ENCODE measurements around the gene PRDM10.

Gene PRDM10

GRCh38 chr11:129995163-129995562, 7.5 kb downstream of the PRDM10 start:
- Histone ChIP-seq H3K4me1 (ENCODE audit: control insufficient read depth, insufficient read depth, low read length) (peaks cover under 1% of the 10 kb centered on the region), H3K9me3 (ENCODE audit: control insufficient read depth, low read length) (no peaks in the 10 kb centered on the region), H3K36me3 (ENCODE audit: control insufficient read depth, insufficient read depth, low read length, severe bottlenecking) (no peaks in the 10 kb centered on the region), H3K27me3 (replicated peaks; ENCODE audit: control insufficient read depth, insufficient read depth, low read length) (no peaks in the 10 kb centered on the region), H3K9ac (ENCODE audit: low read length) (no peak overlapping the region), H3K4me3 (ENCODE audit: low read length) (no peak overlapping the region)
- DNase-seq (ENCODE audit: low read depth): no peak

- H3K27me3 ChIP-seq (replicated peaks; ENCODE audit: control insufficient read depth, insufficient read depth, low read length): no peaks in the 10 kb centered on the region
Measured at GRCh38 chr11:129992161-129992944, 10.3 kb downstream of the PRDM10 start.

GRCh38 chr11:129989149-129989813, 13.4 kb downstream of the PRDM10 start:
- H3K4me3 ChIP-seq (ENCODE audit: low read length): no peak overlapping the region
- no peaks in the 10 kb centered on the region for H3K27me3 ChIP-seq (replicated peaks; ENCODE audit: control insufficient read depth, insufficient read depth, low read length)
- no peak overlapping the region for H3K9ac ChIP-seq (ENCODE audit: low read length)
- H3K36me3 ChIP-seq (ENCODE audit: control insufficient read depth, insufficient read depth, low read length, severe bottlenecking): no peaks in the 10 kb centered on the region
- H3K4me1 ChIP-seq (ENCODE audit: control insufficient read depth, insufficient read depth, low read length): no peaks in the 10 kb centered on the region
- no peak for DNase-seq (ENCODE audit: low read depth)
- H3K9me3 ChIP-seq (ENCODE audit: control insufficient read depth, low read length): no peaks in the 10 kb centered on the region

More at GRCh38 chr11:129992161-129992944, 10.3 kb downstream of the PRDM10 start:
- Histone ChIP-seq H3K36me3 (ENCODE audit: control insufficient read depth, insufficient read depth, low read length, severe bottlenecking) (no peaks in the 10 kb centered on the region), H3K9ac (ENCODE audit: low read length) (no peak overlapping the region), H3K9me3 (ENCODE audit: control insufficient read depth, low read length) (no peaks in the 10 kb centered on the region), H3K4me1 (ENCODE audit: control insufficient read depth, insufficient read depth, low read length) (no peaks in the 10 kb centered on the region), H3K4me3 (ENCODE audit: low read length) (no peak overlapping the region)
- DNase-seq (ENCODE audit: low read depth): no peak

GRCh38 chr11:129987950-129988349, 14.7 kb downstream of the PRDM10 start:
- no peaks in the 10 kb centered on the region for H3K9me3 ChIP-seq (ENCODE audit: control insufficient read depth, low read length)
- H3K36me3 ChIP-seq (ENCODE audit: control insufficient read depth, insufficient read depth, low read length, severe bottlenecking): no peaks in the 10 kb centered on the region
- no peak overlapping the region for H3K9ac ChIP-seq (ENCODE audit: low read length)
- no peak for DNase-seq (ENCODE audit: low read depth)
- H3K27me3 ChIP-seq (replicated peaks; ENCODE audit: control insufficient read depth, insufficient read depth, low read length): no peaks in the 10 kb centered on the region
- H3K4me1 ChIP-seq (ENCODE audit: control insufficient read depth, insufficient read depth, low read length): no peaks in the 10 kb centered on the region
- H3K4me3 ChIP-seq (ENCODE audit: low read length): no peak overlapping the region

- Histone ChIP-seq H3K4me1 (ENCODE audit: control insufficient read depth, insufficient read depth, low read length) (no peaks in the 10 kb centered on the region), H3K4me3 (ENCODE audit: low read length) (no peak overlapping the region), H3K27me3 (replicated peaks; ENCODE audit: control insufficient read depth, insufficient read depth, low read length) (no peaks in the 10 kb centered on the region), H3K9me3 (ENCODE audit: control insufficient read depth, low read length) (no peaks in the 10 kb centered on the region), H3K36me3 (ENCODE audit: control insufficient read depth, insufficient read depth, low read length, severe bottlenecking) (no peaks in the 10 kb centered on the region), H3K9ac (ENCODE audit: low read length) (no peak overlapping the region)
- no peak for DNase-seq (ENCODE audit: low read depth)
Measured at GRCh38 chr11:129985823-129986222, 16.8 kb downstream of the PRDM10 start.

GRCh38 chr11:129980086-129980485, 22.5 kb downstream of the PRDM10 start:
- no peaks in the 10 kb centered on the region for H3K27me3 ChIP-seq (replicated peaks; ENCODE audit: control insufficient read depth, insufficient read depth, low read length)
- no peak for DNase-seq (ENCODE audit: low read depth)
- H3K9ac ChIP-seq (ENCODE audit: low read length): no peak overlapping the region
- no peaks in the 10 kb centered on the region for H3K4me1 ChIP-seq (ENCODE audit: control insufficient read depth, insufficient read depth, low read length)
- no peak overlapping the region for H3K4me3 ChIP-seq (ENCODE audit: low read length)
- H3K36me3 ChIP-seq (ENCODE audit: control insufficient read depth, insufficient read depth, low read length, severe bottlenecking): no peaks in the 10 kb centered on the region
- H3K9me3 ChIP-seq (ENCODE audit: control insufficient read depth, low read length): no peaks in the 10 kb centered on the region

- DNase-seq (ENCODE audit: low read depth): no peak
- no peaks in the 10 kb centered on the region for H3K27me3 ChIP-seq (replicated peaks; ENCODE audit: control insufficient read depth, insufficient read depth, low read length)
- no peak overlapping the region for H3K9ac ChIP-seq (ENCODE audit: low read length)
- peaks cover 4% of the 10 kb centered on the region for H3K4me1 ChIP-seq (ENCODE audit: control insufficient read depth, insufficient read depth, low read length)
- H3K4me3 ChIP-seq (ENCODE audit: low read length): no peak overlapping the region
- H3K9me3 ChIP-seq (ENCODE audit: control insufficient read depth, low read length): no peaks in the 10 kb centered on the region
- no peaks in the 10 kb centered on the region for H3K36me3 ChIP-seq (ENCODE audit: control insufficient read depth, insufficient read depth, low read length, severe bottlenecking)
Measured at GRCh38 chr11:129979046-129979605, 23.5 kb downstream of the PRDM10 start.

- H3K27me3 ChIP-seq (replicated peaks; ENCODE audit: control insufficient read depth, insufficient read depth, low read length): no peaks in the 10 kb centered on the region
- H3K9ac ChIP-seq (ENCODE audit: low read length): no peak overlapping the region
- H3K36me3 ChIP-seq (ENCODE audit: control insufficient read depth, insufficient read depth, low read length, severe bottlenecking): no peaks in the 10 kb centered on the region
- DNase-seq (ENCODE audit: low read depth): no peak
- no peaks in the 10 kb centered on the region for H3K9me3 ChIP-seq (ENCODE audit: control insufficient read depth, low read length)
- no peak overlapping the region for H3K4me3 ChIP-seq (ENCODE audit: low read length)
- peaks cover 4% of the 10 kb centered on the region for H3K4me1 ChIP-seq (ENCODE audit: control insufficient read depth, insufficient read depth, low read length)
Measured at GRCh38 chr11:129978447-129978846, 24.2 kb downstream of the PRDM10 start.

- no peak overlapping the region for H3K4me3 ChIP-seq (ENCODE audit: low read length)
- H3K27me3 ChIP-seq (replicated peaks; ENCODE audit: control insufficient read depth, insufficient read depth, low read length): no peaks in the 10 kb centered on the region
- H3K36me3 ChIP-seq (ENCODE audit: control insufficient read depth, insufficient read depth, low read length, severe bottlenecking): no peaks in the 10 kb centered on the region
- no peak for DNase-seq (ENCODE audit: low read depth)
- H3K9ac ChIP-seq (ENCODE audit: low read length): no peak overlapping the region
- H3K9me3 ChIP-seq (ENCODE audit: control insufficient read depth, low read length): no peaks in the 10 kb centered on the region
- H3K4me1 ChIP-seq (ENCODE audit: control insufficient read depth, insufficient read depth, low read length): peaks cover 4% of the 10 kb centered on the region
Measured at GRCh38 chr11:129976328-129976727, 26.3 kb downstream of the PRDM10 start.

GRCh38 chr11:129975543-129975942, 27.1 kb downstream of the PRDM10 start:
- H3K4me3 ChIP-seq (ENCODE audit: low read length): no peak overlapping the region
- no peak overlapping the region for H3K9ac ChIP-seq (ENCODE audit: low read length)
- H3K36me3 ChIP-seq (ENCODE audit: control insufficient read depth, insufficient read depth, low read length, severe bottlenecking): no peaks in the 10 kb centered on the region
- H3K4me1 ChIP-seq (ENCODE audit: control insufficient read depth, insufficient read depth, low read length): peaks cover 4% of the 10 kb centered on the region
- H3K27me3 ChIP-seq (replicated peaks; ENCODE audit: control insufficient read depth, insufficient read depth, low read length): no peaks in the 10 kb centered on the region
- no peak for DNase-seq (ENCODE audit: low read depth)
- no peaks in the 10 kb centered on the region for H3K9me3 ChIP-seq (ENCODE audit: control insufficient read depth, low read length)

- Histone ChIP-seq H3K36me3 (ENCODE audit: control insufficient read depth, insufficient read depth, low read length, severe bottlenecking) (no peaks in the 10 kb centered on the region), H3K9me3 (ENCODE audit: control insufficient read depth, low read length) (no peaks in the 10 kb centered on the region), H3K27me3 (replicated peaks; ENCODE audit: control insufficient read depth, insufficient read depth, low read length) (no peaks in the 10 kb centered on the region), H3K4me3 (ENCODE audit: low read length) (no peak overlapping the region), H3K9ac (ENCODE audit: low read length) (no peak overlapping the region), H3K4me1 (ENCODE audit: control insufficient read depth, insufficient read depth, low read length) (peaks cover 4% of the 10 kb centered on the region)
- DNase-seq (ENCODE audit: low read depth): no peak
Measured at GRCh38 chr11:129974672-129975071, 28.0 kb downstream of the PRDM10 start.

All from adipocyte (in vitro differentiated cells).